GM12874 (cell line): Measurements from ENCODE around the gene EPO.

ENCODE experiments used
- CTCF ChIP-seq: IDR thresholded peaks from 2 replicates; pipeline ENCODE4 v1.5.1; 2011; ENCODE audit warnings: low read depth, mild to moderate bottlenecking, control low read depth, low read length, moderate library complexity; ENCODE audit not compliant: insufficient read depth

Gene EPO

GRCh38 chr7:100726996-100727761 lies 6.9 kb downstream of the EPO start:
- no peak for TF ChIP-seq CTCF

GRCh38 chr7:100728196-100728595 lies 7.9 kb downstream of the EPO start:
- no peak for TF ChIP-seq CTCF

GRCh38 chr7:100730136-100730800 lies 10.0 kb downstream of the EPO start:
- no peak for TF ChIP-seq CTCF

GRCh38 chr7:100731937-100732636 lies 11.8 kb downstream of the EPO start:
- no peak for TF ChIP-seq CTCF

- TF ChIP-seq CTCF, result no peak
Observed at GRCh38 chr7:100735730-100736129, 15.5 kb downstream of the EPO start.

GRCh38 chr7:100736671-100737070 lies 16.4 kb downstream of the EPO start:
- TF ChIP-seq CTCF, result no peak

GRCh38 chr7:100739934-100740333 lies 19.7 kb downstream of the EPO start:
- no peak for TF ChIP-seq CTCF
